HUES64 (cell line): ENCODE results near the gene ZNF442. TPM values are rescaled to one million over a fixed set of nuclear protein-coding genes. Genes with fewer than 3 reads are reported as not detected.
"Not testable (repeated sequence)": the region's sequence is repeated elsewhere in the genome, so short reads cannot be mapped to it uniquely, and the experiment has no call there.

Source experiments
- H3K27ac ChIP-seq: 2 replicates; pipeline ENCODE4 v1.7.0; 2013; ENCODE audit warnings: low read depth, low read length, inconsistent platforms
- H3K27me3 ChIP-seq: 2 replicates; pipeline ENCODE4 v1.6.1; 2013; ENCODE audit warnings: mild to moderate bottlenecking, low read length; ENCODE audit not compliant: insufficient read depth
- H3K36me3 ChIP-seq: 2 replicates; pipeline ENCODE4 v1.6.1; 2013; ENCODE audit warnings: mild to moderate bottlenecking, low read length; ENCODE audit not compliant: insufficient read depth
- H3K4me1 ChIP-seq: 2 replicates; pipeline ENCODE4 v1.6.1; 2013; ENCODE audit warnings: mild to moderate bottlenecking, low read length, moderate library complexity; ENCODE audit not compliant: insufficient read depth
- H3K4me3 ChIP-seq: 2 replicates; pipeline ENCODE4 v1.5.1; 2013; ENCODE audit warnings: mild to moderate bottlenecking, low read length, moderate library complexity
- H3K9ac ChIP-seq: 2 replicates; pipeline ENCODE4 v1.6.1; 2013; ENCODE audit warnings: mild to moderate bottlenecking, low read depth, low read length
- H3K9me3 ChIP-seq: 2 replicates; pipeline ENCODE4 v1.6.1; 2013; ENCODE audit warnings: low read depth, low read length; ENCODE audit not compliant: insufficient read depth
- WGBS: fragments of 150-250, 120-280 bp; methylation state at CpG from one replicate; pipeline ENCODE4 v1.1.7; 2013; ENCODE audit warnings: missing lambda C conversion rate; 5-methylcytosine and 5-hydroxymethylcytosine counted together
- polyA plus RNA-seq, 2 experiments: library from polyadenylated mRNA; stranded (reverse); fragments of 50-300 nt; gene quantifications; one replicate each; pipeline ENCODE4 v1.2.3, GENCODE V29; 2013

ZNF442 gene
- polyA plus RNA-seq (2013, experiment 1 of 2): 1.8 TPM
- polyA plus RNA-seq (2013, experiment 2 of 2): 2.2 TPM

GRCh38 chr19:12365236-12366162 is at the start of gene ZNF442:
TSS of gene ZNF442 (minus strand) at chr19:12365683. CDS start at chr19:12363631, 2,052 bp downstream.
- Histone ChIP-seq H3K4me3 (peak within 1 kb of the TSS; percentile 84), H3K9me3 (peaks cover 13% of the 10 kb centered on the region; the same call in 1 of the 2 replicates), H3K27ac (peak within 1 kb of the TSS; percentile 39; the same call in 1 of the 2 replicates), H3K4me1 (peaks cover 4% of the 10 kb centered on the region), H3K9ac (peak within 1 kb of the TSS; percentile 88), H3K36me3 (no peaks in the 10 kb centered on the region), H3K27me3 (peaks cover 8% of the 10 kb centered on the region; the same call in 1 of the 2 replicates)
- under 1% methylated on average over 51 of the region's 51 CpGs for WGBS

DNA sequence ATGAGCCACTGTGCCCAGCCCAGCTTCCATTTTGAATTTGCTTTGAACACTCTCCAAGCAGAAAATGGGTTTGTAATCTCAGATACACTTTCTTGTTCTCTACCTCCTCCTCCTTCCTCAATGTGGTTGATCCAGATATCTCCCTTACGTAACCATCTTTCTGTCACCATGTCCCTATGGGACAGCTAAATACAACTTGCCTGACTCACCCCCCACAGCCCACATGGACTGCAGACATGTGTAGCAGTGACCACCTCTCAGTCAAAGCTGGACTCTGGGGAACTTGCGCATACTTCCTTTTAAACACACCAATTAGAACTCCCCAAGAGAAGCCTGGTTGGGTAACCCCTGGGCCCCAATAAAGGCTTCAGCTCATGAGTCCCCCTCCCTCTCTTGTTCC is 46.4 kb upstream of the ZNF442 start:
- H3K9me3 ChIP-seq: peaks cover 20% of the 10 kb centered on the region
- no peak overlapping the region for H3K4me3 ChIP-seq
- WGBS: 96% methylated on average over 2 of the region's 2 CpGs
- H3K4me1 ChIP-seq: no peaks in the 10 kb centered on the region
- no peak overlapping the region for H3K27ac ChIP-seq
- no peaks in the 10 kb centered on the region for H3K36me3 ChIP-seq
- no peaks in the 10 kb centered on the region for H3K27me3 ChIP-seq
- no peak overlapping the region for H3K9ac ChIP-seq

GRCh38 chr19:12400633-12401502 is 35.4 kb upstream of the ZNF442 start, which contains the start of gene ZNF799:
TSS of gene ZNF799 (minus strand) at chr19:12401271. CDS start at chr19:12401070, 201 bp downstream.
- Histone ChIP-seq H3K4me3 (peak within 1 kb of the TSS; percentile 81), H3K27ac (no peak within 1 kb of the TSS), H3K36me3 (no peaks in the 10 kb centered on the region), H3K27me3 (peaks cover 6% of the 10 kb centered on the region; the same call in 1 of the 2 replicates), H3K4me1 (no peaks in the 10 kb centered on the region), H3K9me3 (0 out of 2 replicates have a peak, but pooled peaks cover 4% of the 10 kb centered on the region), H3K9ac (peak within 1 kb of the TSS; percentile 64)
- WGBS: under 1% methylated on average over 71 of the region's 71 CpGs

GRCh38 chr19:12399901-12400632 is 34.6 kb upstream of the ZNF442 start:
- H3K36me3 ChIP-seq, H3K9me3 ChIP-seq, H3K27me3 ChIP-seq, H3K4me1 ChIP-seq, H3K27ac ChIP-seq: not testable (repeated sequence)
- WGBS: 7% methylated on average over 19 of the region's 23 CpGs
- peak overlapping the region; percentile 64 for H3K9ac ChIP-seq
- H3K4me3 ChIP-seq: peak overlapping the region; percentile 81

GRCh38 chr19:12391148-12391547 is 25.7 kb upstream of the ZNF442 start:
- WGBS: 97% methylated on average over 6 of the region's 6 CpGs
- peaks cover 18% of the 10 kb centered on the region; the same call in 1 of the 2 replicates for H3K9me3 ChIP-seq
- not testable (repeated sequence) for H3K27me3 ChIP-seq, H3K4me3 ChIP-seq, H3K27ac ChIP-seq, H3K4me1 ChIP-seq, H3K9ac ChIP-seq
- peaks cover 20% of the 10 kb centered on the region for H3K36me3 ChIP-seq

- not testable (repeated sequence) for H3K4me3 ChIP-seq, H3K27ac ChIP-seq, H3K27me3 ChIP-seq, H3K9ac ChIP-seq, H3K4me1 ChIP-seq
- Histone ChIP-seq H3K36me3 (peaks cover 11% of the 10 kb centered on the region), H3K9me3 (peaks cover 28% of the 10 kb centered on the region)
- no CpG with 5 or more reads among the region's 2 CpGs for WGBS
Observed at GRCh38 chr19:12386365-12386764, 20.9 kb upstream of the ZNF442 start.

- Histone ChIP-seq H3K9me3 (peaks cover 59% of the 10 kb centered on the region), H3K27me3 (no peaks in the 10 kb centered on the region), H3K4me3 (no peak overlapping the region), H3K4me1 (no peaks in the 10 kb centered on the region), H3K9ac (no peak overlapping the region), H3K36me3 (no peaks in the 10 kb centered on the region), H3K27ac (no peak overlapping the region)
- 98% methylated on average over 2 of the region's 2 CpGs for WGBS
Observed at GRCh38 chr19:12380444-12380737, 14.9 kb upstream of the ZNF442 start.

GRCh38 chr19:12379732-12380443 is 14.4 kb upstream of the ZNF442 start:
- no peak overlapping the region for H3K4me3 ChIP-seq
- no peaks in the 10 kb centered on the region for H3K27me3 ChIP-seq
- H3K4me1 ChIP-seq: no peaks in the 10 kb centered on the region
- peaks cover 59% of the 10 kb centered on the region for H3K9me3 ChIP-seq
- H3K27ac ChIP-seq: no peak overlapping the region
- H3K9ac ChIP-seq: no peak overlapping the region
- WGBS: 90% methylated on average over 5 of the region's 5 CpGs
- H3K36me3 ChIP-seq: no peaks in the 10 kb centered on the region

DNA sequence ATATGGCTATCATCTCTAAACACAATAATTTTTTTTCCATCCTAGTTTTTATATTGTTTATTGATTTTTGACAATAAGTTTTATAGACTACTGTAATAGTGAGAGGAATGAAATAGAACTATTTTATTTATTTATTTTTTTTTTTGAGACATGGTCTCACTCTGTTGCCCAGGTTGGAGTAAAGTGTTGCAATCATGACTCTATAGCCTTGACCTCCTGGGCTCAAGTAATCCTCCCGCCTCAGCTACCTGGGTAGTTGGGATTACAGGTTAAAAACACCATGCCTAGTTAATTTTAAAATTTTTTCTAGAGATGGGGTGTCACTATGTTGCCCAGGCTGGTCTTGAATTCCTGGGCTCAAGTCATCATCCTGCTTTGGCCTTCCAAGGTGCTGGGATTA is 8.5 kb upstream of the ZNF442 start:
- H3K9ac ChIP-seq: no peak overlapping the region
- no peak overlapping the region for H3K27ac ChIP-seq
- WGBS: 100% methylated on average over 1 of the region's 1 CpG
- H3K4me3 ChIP-seq: no peak overlapping the region
- no peaks in the 10 kb centered on the region for H3K27me3 ChIP-seq
- H3K4me1 ChIP-seq: no peaks in the 10 kb centered on the region
- H3K9me3 ChIP-seq: peaks cover 27% of the 10 kb centered on the region; the same call in 1 of the 2 replicates
- H3K36me3 ChIP-seq: no peaks in the 10 kb centered on the region
